GM18909 (cell line): Measurements from ENCODE around the gene FBXW5.

Experiments
- ATAC-seq: cut with Tn5 transposase; IDR thresholded peaks from one replicate; pipeline ENCODE4 v1.9.1; 2021; ENCODE audit warnings: mild to moderate bottlenecking; ENCODE audit not compliant: unreplicated experiment, poor library complexity

FBXW5 gene

DNA sequence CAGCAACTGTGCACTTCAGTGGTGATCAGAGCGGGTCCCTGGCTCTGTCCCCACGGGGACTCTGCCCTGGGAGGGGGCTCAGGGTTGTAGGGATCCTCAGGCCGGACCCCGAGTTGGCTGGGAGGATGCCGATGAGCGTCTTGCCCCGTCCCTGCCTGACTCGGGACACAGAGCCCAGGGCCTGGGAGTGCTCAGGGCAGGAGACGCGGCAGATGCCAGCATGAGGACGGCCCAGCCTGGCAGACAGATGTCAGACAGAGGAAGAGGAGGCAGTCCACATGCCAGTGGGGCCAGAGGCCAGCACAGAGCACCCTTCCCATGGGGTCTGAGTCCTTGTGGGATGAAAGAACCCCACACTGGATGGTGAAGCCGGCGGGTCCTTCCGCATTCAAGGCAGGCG is 18.8 kb upstream of the FBXW5 start:
- ATAC-seq, result no peak

DNA sequence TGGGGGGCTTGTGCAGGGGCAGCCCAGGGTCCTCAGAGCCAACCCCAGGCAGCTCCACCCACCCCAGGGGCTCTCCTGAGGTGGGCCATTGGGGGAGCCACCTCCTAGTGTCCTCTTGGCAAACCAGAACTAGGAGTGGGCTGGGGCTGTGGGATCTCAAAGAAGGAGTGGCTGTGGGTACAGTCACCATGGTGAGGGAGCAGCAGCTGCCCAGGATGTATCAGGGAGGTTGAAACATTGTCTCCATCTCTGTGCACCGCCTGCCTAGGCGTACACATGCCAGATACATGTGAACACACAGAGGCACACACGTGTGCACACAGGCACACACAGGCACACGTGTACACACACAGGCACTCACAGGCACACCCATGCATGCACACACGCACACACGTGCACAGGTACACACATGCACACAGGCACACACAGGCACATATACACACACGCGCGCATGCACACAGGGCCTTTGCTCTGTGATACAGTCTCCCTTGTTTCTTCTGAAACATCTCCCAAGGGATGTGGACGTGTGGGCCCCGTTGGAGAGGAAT is 18.2 kb upstream of the FBXW5 start:
- no peak for ATAC-seq

DNA sequence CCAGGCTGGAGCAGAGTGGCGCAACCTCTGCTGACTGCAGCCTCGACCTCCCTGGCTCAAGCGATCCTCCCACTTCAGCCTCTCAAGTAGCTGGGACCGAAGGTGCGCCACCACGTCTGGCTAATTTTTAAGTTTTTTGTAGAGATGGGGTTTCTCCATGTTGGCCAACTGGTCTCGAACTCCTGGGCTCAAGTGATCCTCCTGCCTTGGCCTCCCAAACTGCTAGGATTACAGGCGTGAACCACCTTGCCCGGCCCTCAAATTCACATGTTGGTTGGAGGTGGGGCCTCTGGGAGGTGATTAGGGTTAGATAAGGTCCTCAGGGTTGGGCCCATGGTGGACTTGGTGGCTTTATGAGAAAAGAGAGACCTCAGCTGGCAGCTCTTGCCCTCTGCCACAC is 17.6 kb upstream of the FBXW5 start:
- ATAC-seq, result no peak

DNA sequence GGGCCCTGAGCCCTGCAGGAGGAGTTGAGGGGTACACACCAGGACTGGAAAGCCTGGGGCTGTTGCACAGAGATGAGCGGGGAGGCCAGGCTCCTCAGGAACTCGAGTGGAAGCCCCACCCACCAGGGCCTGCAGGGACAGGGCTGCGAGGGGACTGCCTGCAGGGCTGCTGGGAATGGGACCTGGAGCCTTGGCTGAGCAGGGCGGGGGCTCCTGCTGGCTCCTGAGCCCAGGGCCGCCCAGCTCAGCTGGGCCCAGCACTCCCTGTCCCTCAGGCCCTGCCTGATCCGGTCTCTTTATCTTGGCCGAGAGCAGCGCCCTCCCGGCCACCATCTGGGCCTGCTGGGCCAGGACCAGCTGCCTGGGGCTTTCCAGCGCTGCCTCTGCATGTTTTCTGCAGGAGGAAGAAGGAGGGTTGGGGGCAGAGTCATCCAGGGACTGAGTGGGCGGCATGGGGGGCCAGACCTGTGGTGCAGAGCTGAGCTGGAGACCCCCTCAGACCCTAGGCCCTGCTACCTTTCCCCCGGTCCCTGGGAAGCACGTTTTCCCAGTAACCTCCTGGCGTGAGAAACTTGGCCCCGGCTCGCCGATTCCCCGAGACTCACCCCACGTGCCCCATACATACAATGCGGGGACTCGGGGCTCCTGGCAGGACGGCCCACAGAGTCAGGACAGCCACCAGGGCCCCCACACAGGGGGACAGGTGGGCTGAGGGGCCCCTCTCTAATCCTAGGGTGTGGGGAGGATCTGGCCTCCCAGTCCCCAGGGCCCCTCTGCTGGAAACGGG is 16.9 kb upstream of the FBXW5 start:
- ATAC-seq, result no peak

DNA sequence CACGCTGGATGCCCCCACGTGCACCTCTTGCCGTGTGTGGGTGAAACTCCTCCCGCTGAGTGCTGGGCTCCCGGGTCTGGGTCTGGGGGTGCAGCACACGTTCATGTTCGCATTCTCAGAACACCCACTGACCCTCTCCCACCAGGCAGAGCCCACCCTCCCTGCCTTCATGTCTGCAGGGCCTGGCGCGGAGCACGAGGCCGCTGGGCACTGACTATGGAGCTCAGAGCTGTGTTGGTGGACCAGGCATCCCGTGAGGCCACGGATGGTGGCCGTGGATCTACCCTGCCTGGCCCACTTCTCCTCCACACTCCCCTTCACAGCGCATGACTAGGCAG is 16.4 kb upstream of the FBXW5 start:
- ATAC-seq, result no peak

DNA sequence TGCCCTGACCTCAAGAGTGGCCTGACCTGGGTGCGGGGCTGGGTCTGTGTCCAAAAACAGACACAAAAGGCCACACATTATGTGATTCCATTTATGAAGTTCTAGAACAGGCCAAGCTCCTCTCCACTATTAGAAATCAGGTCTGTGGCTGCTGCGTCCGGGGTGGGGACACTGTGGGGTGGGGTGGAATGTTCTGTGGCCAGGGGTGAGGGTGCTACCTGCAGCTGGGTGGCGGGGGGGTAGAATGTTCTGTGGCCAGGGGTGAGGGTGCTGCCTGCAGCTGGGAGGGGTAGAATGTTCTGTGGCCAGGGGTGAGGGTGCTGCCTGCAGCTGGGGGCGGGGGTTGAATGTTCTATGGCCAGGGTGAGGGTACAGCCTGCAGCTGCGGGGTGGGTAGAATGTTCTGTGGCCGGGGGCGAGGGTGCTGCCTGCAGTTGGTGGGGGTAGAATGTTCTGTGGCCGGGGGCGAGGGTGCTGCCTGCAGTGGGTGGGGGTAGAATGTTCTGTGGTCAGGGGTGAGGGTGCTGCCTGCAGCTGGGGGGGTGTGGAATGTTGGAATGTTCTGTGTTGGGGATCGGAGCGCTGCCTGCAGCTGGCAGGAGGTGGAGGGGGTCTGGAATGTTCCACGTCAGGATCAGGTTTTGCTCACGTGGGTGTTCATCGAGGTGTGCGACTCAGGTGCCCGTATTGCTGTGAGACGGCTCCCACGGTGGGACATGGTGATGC is 15.8 kb upstream of the FBXW5 start:
- no peak for ATAC-seq

DNA sequence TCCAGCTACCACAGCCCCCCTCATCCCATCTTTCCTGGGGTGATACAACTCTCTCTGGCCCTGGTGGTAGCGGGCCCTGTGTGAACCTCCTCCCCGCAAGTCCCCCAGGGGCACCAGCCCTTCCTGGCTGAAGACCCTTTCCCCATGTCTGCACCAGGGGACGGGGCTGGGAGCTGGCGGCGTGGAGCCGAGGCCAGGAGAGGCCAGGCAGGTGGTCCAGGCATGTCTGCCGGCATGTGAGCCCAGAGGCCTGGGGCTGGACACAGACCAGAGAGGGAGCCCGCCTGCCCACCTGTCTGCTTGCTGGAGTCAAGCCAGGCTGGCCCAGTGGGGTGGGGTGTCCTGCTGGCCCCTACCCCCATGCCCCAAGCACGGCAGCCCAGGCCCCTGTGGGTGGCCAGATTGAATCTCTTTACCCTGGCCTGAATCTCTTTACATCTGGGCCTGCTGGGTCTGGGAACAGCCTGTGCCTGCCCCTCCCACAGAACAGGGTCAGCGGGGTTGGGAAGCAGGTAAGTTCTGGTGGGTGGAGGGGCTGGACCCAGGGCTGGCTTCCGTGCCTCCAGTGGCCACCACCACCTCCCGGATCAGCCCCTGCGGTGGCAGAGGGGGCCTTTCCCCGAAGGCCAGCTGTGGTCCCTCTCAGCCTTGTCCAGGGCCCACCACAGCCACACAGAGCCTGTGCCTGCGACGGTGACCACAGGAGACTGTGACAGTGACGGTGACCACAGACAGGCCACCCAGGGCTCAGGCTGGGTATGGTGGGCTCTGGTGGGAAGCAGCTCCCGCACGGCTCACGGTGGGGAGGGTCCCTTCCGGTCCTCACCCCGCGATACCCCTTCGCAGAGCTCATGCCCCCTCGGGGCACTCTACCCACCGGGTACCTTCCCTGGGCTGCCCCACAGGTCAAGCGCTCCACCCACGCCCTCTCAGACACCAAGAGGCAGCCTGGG is 14.6 kb upstream of the FBXW5 start:
- no peak for ATAC-seq

DNA sequence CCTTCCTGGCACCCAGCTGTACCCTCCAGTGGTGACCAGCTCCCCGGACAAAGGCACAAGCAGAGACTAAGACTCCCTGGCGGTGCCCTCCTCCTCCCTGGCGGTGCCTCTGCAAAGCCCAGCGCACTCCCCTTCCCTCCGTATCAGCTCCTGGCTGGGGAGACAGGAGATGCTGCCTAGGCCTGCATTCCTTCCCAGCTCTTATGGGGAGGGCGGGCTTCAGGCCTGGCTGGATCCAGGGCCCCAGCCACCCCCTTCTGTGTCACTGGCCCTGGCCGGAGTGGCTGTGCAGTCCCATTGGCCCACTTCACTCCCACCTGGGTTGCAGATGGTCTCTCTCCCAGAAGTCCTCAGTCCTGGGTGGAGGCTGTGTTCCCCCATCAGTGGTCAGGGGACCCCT is 13.9 kb upstream of the FBXW5 start:
- no peak for ATAC-seq

DNA sequence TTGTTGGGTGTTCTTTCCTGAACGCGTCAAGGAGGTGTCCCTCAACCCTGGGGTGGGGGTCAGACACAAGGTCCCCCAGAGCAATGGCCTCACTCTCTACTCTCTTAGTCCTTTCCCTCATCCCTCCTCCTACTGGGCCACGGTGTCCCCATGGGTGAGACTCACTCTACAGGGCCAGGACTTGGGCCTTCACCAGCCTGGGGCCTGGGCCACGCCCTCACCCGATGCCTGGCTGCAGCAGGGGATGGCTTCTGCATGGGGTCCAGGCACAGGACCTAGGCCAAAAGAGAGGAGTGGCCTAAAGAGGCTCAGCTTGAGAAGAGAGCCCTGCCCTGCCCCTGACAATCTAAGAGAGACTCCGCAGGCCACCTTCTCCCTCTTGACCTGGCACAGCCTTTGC is 13.4 kb upstream of the FBXW5 start:
- ATAC-seq, result no peak

DNA sequence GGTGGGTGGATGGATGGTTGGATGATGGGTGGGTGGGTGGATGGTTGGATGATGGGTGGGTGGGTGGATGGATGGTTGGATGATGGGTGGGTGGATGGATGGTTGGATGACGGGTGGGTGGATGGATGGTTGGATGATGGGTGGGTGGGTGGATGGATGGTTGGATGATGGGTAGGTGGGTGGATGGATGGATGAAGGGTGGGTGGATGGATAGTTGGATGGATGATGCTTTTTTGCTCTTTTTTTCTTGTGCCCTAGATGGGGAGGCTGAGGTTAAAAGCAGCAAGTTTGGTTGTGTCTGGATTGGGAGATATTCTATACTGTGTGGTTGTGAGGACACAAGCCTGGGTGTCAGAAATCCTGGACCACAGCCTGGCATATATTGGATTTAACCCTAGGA is 12.9 kb upstream of the FBXW5 start:
- ATAC-seq, result no peak

DNA sequence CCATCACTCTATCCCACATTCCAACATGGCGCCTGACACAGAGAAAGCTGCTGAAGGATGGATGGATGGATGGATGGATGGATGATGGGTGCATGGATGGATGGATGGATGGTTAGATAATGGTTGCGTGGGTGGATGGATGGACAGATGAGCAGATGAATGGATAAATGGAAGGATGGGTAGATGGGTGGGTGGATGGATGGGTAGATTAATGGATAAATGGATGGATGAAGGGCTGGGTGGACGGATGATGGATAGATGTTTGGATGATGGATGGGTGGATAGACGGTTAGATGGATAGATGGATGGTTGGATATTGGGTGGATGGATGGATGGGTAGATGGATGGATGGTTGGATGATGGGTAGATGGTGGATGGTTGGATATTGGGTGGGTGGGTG is 12.1 kb upstream of the FBXW5 start:
- no peak for ATAC-seq

DNA sequence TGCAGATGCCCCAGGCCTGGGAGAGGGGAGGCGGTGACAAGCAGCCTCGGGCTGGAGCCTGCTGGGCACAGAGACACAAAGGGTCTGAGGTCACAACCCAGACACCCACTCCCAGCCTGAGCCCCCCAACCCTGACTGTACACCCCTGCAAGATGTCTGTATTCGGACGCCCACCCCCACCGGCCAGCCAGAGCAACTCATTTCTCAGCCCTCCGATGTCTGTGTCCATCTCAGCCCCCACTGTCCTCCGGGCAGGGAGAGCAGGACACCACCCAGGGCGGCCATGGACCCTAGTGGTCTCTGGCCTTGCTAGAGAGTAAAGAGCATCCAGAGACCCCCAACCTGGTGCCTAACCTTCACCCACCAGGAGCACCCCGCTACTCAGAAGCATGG is 11.4 kb upstream of the FBXW5 start:
- ATAC-seq, result no peak

DNA sequence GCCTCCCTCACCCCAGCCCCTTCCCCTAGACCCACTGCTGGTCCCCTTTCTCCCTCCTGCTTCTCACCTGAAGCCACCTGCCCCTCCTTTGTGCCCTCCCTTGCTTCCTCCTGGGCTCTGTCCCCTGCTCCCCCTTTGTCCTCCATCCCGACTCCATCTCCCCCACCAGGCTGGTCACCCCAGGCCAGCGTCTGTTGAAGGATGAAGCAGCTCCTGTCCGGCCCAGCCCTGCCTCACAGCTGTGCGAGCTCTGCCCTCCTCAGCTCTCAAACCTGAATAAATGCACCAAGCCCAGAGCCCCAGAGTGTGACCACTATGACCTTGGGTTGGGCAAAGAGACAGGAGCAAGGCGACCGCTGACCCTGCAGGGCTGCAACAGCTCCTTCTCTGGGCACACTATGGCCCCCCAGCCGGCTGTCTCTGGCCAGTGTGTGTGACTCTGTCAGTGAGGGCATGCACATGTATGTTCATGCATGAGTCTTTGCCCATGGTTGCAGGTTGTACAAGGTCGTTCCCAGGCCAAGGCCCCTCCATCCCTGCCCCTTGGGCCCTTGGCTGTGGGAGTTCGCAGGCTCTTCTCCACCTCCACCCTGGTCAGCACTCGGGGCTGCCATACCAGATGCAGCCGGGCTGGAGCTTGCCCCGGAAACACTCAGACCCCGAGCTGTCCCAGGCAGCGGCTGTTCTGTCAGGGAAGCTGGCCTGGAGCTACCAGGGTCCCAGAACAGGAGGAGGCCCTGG is 10.8 kb upstream of the FBXW5 start:
- no peak for ATAC-seq

DNA sequence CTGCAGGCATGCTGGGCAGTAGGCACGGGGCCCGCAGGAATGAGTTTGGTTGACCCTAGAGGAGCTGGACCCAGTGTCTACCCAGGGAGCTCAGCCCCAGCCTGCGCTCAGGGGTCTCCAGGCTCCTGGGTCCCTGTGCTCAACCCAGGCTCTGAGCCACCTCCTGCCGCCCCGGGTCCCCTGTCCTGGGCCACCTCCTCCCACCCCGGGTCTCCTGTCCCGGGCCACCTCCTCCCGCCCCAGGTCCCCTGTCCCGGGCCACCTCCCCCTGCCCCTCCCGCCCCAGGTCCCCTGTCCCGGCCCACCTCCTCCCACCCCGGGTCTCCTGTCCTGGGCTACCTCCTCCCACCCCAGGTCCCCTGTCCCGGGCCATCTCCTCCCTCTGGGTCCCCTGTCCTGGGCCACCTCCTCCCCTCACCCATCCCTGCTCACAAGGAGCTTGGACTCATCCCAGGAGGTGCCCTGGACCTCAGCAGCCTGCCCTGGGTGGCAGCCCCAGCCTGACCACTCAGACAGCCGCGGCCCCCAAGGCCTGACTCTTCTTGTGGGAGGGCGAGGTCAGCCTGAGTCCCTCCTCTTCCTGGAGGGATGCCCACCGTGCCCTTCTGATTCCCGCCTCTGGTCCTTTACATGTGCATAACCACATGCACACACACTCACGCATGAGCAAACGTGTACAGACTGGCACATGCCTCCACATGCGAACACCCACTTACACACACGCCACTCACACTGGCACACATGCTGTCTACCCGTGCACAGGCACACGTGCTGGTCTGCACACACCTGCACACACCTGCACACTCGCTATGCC is 9.9 kb upstream of the FBXW5 start:
- ATAC-seq, result no peak

DNA sequence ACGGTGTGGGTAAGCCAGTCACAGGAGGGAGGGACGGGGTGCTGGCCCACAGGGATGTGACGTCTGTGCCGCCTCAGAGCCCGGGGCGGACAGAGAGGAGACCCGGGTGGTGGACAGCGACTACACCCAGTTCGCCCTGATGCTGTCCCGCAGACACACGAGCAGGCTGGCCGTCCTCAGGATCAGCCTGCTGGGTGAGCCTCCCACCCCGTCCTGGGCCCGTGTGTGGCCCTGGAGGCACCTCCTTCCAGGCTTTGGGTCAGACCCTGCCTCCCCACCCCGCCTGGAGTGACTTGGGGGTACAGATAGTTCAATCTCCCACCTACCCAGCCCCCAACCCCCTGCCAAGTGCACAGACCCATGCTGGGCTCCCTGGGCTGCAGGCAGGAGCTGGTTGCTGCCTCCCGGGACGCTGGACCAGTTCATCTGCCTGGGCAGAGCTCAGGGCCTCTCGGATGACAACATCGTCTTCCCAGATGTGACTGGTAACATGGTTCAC is 9.3 kb upstream of the FBXW5 start:
- no peak for ATAC-seq

DNA sequence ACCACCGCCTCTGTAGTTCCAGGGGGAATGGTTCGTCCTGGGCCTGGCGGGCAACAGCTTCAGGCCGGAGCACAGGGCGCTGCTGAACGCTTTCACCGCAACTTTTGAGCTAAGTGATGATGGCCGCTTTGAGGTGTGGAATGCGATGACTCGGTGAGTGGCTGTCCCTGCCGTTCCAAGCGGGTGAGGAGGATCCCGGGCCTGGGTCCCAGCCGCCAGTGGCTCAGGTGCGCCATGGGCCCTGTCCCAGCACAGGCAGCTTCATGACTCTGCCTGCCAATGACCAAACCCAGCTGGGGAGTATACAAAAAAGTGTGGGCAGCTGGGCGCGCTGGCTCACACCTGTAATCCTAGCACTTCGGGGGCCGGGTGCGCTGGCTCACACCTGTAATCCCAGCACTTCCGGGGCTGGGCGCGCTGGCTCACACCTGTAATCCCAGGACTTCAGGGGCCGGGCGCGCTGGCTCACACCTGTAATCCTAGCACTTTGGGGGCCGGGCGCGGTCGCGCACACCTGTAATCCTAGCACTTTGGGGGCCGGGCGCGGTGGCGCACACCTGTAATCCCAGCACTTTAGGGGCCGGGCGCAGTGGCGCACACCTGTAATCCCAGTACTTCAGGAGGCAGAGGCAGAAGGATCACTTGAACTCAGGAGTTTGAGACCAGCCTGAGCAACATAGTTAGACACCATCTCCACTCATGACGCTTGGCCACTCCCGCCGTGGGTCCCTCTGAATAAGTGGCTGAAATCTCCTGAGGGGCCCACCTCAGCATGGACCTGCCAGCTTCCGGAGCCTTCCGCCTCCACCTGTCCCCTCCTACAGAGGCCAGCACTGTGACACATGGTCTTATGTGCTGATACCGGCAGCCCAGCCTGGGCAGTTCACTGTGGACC is 8.6 kb upstream of the FBXW5 start:
- no peak for ATAC-seq

DNA sequence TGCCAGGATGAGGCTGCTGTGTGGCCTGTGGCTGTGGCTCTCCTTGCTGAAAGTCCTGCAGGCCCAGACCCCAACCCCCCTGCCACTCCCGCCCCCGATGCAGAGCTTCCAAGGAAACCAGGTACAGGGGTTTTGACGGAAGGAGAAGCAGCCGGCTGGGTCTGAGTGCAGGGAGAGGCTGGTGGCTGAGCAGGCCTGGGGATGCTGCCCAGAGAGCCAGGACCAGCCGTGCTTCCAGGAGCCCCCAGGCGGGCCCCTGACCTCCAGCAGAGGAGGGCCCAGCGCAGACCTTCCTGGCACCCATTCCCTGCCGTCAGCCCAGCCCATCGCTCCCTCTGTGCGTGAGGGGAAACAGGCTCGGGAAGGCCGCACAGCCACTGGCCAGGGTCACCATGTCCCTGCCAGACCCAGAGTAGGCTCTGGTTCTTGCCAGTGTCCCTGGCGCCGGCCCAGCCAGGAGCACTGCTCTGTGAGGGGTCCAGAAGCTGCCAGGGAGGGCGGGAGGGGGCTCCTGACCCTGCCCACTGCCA is 7.8 kb upstream of the FBXW5 start:
- no peak for ATAC-seq
